Smooth muscle cell (in vitro differentiated cells): Measurements from ENCODE around the gene GALNTL6. TPM values are rescaled to one million over a fixed set of nuclear protein-coding genes. Genes with fewer than 3 reads are reported as not detected.

Experiments used
- DNase-seq: peaks from one replicate; lab custom pipeline; 2025; ENCODE audit not compliant: unreplicated experiment; lab: John Stamatoyannopoulos, UW
- H2AFZ ChIP-seq: fragments of 200-600 bp; sonication (generic); 2 replicates; pipeline ENCODE4 v1.6.0; 2016; ENCODE audit warnings: antibody characterized with exemption, low read depth, mild to moderate bottlenecking
- H3F3A ChIP-seq: fragments of 200-600 bp; sonication (generic); 2 replicates; pipeline ENCODE4 v1.6.0; 2017; ENCODE audit warnings: antibody characterized with exemption, low read depth
- H3K27ac ChIP-seq: fragments of 200-600 bp; sonication (generic); 2 replicates; pipeline ENCODE4 v1.5.1; 2016; ENCODE audit warnings: low read depth, mild to moderate bottlenecking
- H3K27me3 ChIP-seq: fragments of 200-600 bp; sonication (generic); 2 replicates; pipeline ENCODE4 v1.6.1; 2016; ENCODE audit warnings: low read depth, mild to moderate bottlenecking
- H3K36me3 ChIP-seq: fragments of 200-600 bp; sonication (generic); 2 replicates; pipeline ENCODE4 v1.5.1; 2016; ENCODE audit warnings: low read depth
- H3K4me1 ChIP-seq: fragments of 200-600 bp; sonication (generic); 2 replicates; pipeline ENCODE4 v1.5.1; 2016; ENCODE audit warnings: low read depth
- H3K4me2 ChIP-seq: fragments of 200-600 bp; sonication (generic); 2 replicates; pipeline ENCODE4 v1.6.0; 2016; ENCODE audit warnings: mild to moderate bottlenecking
- H3K4me3 ChIP-seq: fragments of 200-600 bp; sonication (generic); 2 replicates; pipeline ENCODE4 v1.5.1; 2016; ENCODE audit warnings: mild to moderate bottlenecking
- H3K79me2 ChIP-seq: fragments of 200-600 bp; sonication (generic); 2 replicates; pipeline ENCODE4 v1.6.0; 2016; ENCODE audit warnings: low read depth, mild to moderate bottlenecking
- H3K9ac ChIP-seq: fragments of 200-600 bp; sonication (generic); 2 replicates; pipeline ENCODE4 v1.6.0; 2016; ENCODE audit warnings: low read depth
- H3K9me3 ChIP-seq: fragments of 200-600 bp; sonication (generic); replicated peaks from 2 replicates; pipeline ENCODE4 v1.5.1; 2016; ENCODE audit warnings: low read depth
- H4K20me1 ChIP-seq: fragments of 200-600 bp; sonication (generic); 2 replicates; pipeline ENCODE4 v1.6.0; 2016; ENCODE audit warnings: low read depth
- WGBS: methylation state at CpG from one replicate; pipeline ENCODE4 v1.1.7; 2016; ENCODE audit warnings: low lambda C conversion rate; 5-methylcytosine and 5-hydroxymethylcytosine counted together
- polyA plus RNA-seq: library from polyadenylated mRNA; unstranded; fragments of >200 nt; fragmentation: Nextera tagmentation; extraction: Ambion mirVana; gene quantifications from 2 replicates; pipeline ENCODE4 v1.2.1, GENCODE V29; 2016
- total RNA-seq: library from RNA; depleted of rRNA; stranded (reverse); fragments of >200 nt; gene quantifications from 2 replicates; pipeline ENCODE4 v1.2.3, GENCODE V29; 2014
- TF ChIP-seq, protein P1 (sequence below): fragments of 200-600 bp; sonication (generic); IDR thresholded peaks from 2 replicates; pipeline ENCODE4 v1.5.1; 2017; ENCODE audit warnings: borderline replicate concordance, mild to moderate bottlenecking, antibody characterized with exemption; ENCODE audit not compliant: insufficient read depth, poor library complexity, severe bottlenecking

Gene GALNTL6
- total and polyA plus RNA-seq, 2 experiments from 2014 or later, result 0.18 to 1.3 TPM

DNA sequence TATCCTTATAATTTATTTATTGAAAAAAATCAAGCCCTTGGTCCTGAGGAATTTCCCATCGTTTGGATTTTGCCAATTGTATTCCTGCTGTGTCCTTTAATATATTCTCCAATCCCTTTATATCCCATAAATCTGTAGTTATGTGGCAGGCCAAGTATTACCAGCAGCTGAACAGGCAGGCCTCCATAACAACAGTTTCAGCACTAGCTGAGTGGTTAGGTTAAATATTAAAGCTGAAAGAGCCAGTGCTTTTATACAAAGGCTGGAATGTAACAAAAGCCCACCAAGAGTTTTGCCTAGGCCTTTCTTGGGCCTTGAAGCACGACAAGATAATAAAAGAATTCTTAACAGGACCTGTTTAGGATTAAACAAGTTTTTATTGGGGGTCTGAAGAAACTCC is 988.8 kb downstream of the GALNTL6 start:
- no peaks in the 10 kb centered on the region for H3K36me3 ChIP-seq
- no peaks in the 10 kb centered on the region for H3K27me3 ChIP-seq
- no peak overlapping the region for H3K27ac ChIP-seq
- no peak overlapping the region for H2AFZ ChIP-seq
- 79% methylated on average over 2 of the region's 2 CpGs for WGBS
- H3F3A ChIP-seq, result no peaks in the 10 kb centered on the region
- TF ChIP-seq, protein P1, sequence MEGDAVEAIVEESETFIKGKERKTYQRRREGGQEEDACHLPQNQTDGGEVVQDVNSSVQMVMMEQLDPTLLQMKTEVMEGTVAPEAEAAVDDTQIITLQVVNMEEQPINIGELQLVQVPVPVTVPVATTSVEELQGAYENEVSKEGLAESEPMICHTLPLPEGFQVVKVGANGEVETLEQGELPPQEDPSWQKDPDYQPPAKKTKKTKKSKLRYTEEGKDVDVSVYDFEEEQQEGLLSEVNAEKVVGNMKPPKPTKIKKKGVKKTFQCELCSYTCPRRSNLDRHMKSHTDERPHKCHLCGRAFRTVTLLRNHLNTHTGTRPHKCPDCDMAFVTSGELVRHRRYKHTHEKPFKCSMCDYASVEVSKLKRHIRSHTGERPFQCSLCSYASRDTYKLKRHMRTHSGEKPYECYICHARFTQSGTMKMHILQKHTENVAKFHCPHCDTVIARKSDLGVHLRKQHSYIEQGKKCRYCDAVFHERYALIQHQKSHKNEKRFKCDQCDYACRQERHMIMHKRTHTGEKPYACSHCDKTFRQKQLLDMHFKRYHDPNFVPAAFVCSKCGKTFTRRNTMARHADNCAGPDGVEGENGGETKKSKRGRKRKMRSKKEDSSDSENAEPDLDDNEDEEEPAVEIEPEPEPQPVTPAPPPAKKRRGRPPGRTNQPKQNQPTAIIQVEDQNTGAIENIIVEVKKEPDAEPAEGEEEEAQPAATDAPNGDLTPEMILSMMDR, result no peak
- DNase-seq, result no peak
- H3K9me3 ChIP-seq, result no peaks in the 10 kb centered on the region
- no peak overlapping the region for H3K4me2 ChIP-seq
- no peaks in the 10 kb centered on the region for H3K79me2 ChIP-seq
- H3K4me3 ChIP-seq, result no peak overlapping the region
- no peak overlapping the region for H3K9ac ChIP-seq
- H4K20me1 ChIP-seq, result no peaks in the 10 kb centered on the region
- H3K4me1 ChIP-seq, result no peaks in the 10 kb centered on the region

GRCh38 chr4:172806841-172807240 is 993.6 kb downstream of the GALNTL6 start:
- no peaks in the 10 kb centered on the region for H3K9me3 ChIP-seq
- TF ChIP-seq, protein P1, result no peak
- H3K36me3 ChIP-seq, result no peaks in the 10 kb centered on the region
- no peak overlapping the region for H2AFZ ChIP-seq
- no peak overlapping the region for H3K27ac ChIP-seq
- H3K4me1 ChIP-seq, result no peaks in the 10 kb centered on the region
- WGBS, result 90% methylated on average over 4 of the region's 4 CpGs
- no peaks in the 10 kb centered on the region for H3K79me2 ChIP-seq
- no peaks in the 10 kb centered on the region for H4K20me1 ChIP-seq
- no peak overlapping the region for H3K4me2 ChIP-seq
- DNase-seq, result no peak
- no peaks in the 10 kb centered on the region for H3F3A ChIP-seq
- H3K27me3 ChIP-seq, result peaks cover 17% of the 10 kb centered on the region
- H3K9ac ChIP-seq, result no peak overlapping the region
- no peak overlapping the region for H3K4me3 ChIP-seq

- H3K4me1 ChIP-seq, result no peaks in the 10 kb centered on the region
- DNase-seq, result no peak
- no peaks in the 10 kb centered on the region for H3F3A ChIP-seq
- TF ChIP-seq, protein P1, result no peak
- H3K79me2 ChIP-seq, result no peaks in the 10 kb centered on the region
- H2AFZ ChIP-seq, result no peak overlapping the region
- H3K4me3 ChIP-seq, result no peak overlapping the region
- H3K9ac ChIP-seq, result no peak overlapping the region
- H3K4me2 ChIP-seq, result no peak overlapping the region
- no peaks in the 10 kb centered on the region for H3K9me3 ChIP-seq
- no peak overlapping the region for H3K27ac ChIP-seq
- H3K36me3 ChIP-seq, result no peaks in the 10 kb centered on the region
- 91% methylated on average over 4 of the region's 4 CpGs for WGBS
- H4K20me1 ChIP-seq, result no peaks in the 10 kb centered on the region
- peaks cover 17% of the 10 kb centered on the region for H3K27me3 ChIP-seq
These were observed 995.0 kb downstream of the GALNTL6 start for GRCh38 chr4:172808196-172808595.

GRCh38 chr4:172809319-172809718 is 996.1 kb downstream of the GALNTL6 start:
- Histone ChIP-seq H3K4me2 (no peak overlapping the region), H3K4me1 (no peaks in the 10 kb centered on the region), H4K20me1 (no peaks in the 10 kb centered on the region), H3K9ac (no peak overlapping the region), H3K36me3 (no peaks in the 10 kb centered on the region), H3K27me3 (peaks cover 17% of the 10 kb centered on the region), H2AFZ (no peak overlapping the region), H3F3A (no peaks in the 10 kb centered on the region), H3K4me3 (no peak overlapping the region), H3K9me3 (no peaks in the 10 kb centered on the region), H3K79me2 (no peaks in the 10 kb centered on the region), H3K27ac (no peak overlapping the region)
- 12% methylated on average over 7 of the region's 7 CpGs for WGBS
- no peak for DNase-seq
- TF ChIP-seq, protein P1, result no peak
